ENCODE measurements around the gene EPN2. TPM values are rescaled to one million over a fixed set of nuclear protein-coding genes. Genes with fewer than 3 reads are reported as not detected.

EPN2 gene
- total RNA-seq = 29.8 and 57.3 TPM in 2 replicates

GRCh38 chr17:19237139-19237388 lies at the start of gene EPN2:
Gene EPN2 (plus strand): TSS chr17:19237366. CDS start chr17:19283120, 45,754 bp downstream.

DNA sequence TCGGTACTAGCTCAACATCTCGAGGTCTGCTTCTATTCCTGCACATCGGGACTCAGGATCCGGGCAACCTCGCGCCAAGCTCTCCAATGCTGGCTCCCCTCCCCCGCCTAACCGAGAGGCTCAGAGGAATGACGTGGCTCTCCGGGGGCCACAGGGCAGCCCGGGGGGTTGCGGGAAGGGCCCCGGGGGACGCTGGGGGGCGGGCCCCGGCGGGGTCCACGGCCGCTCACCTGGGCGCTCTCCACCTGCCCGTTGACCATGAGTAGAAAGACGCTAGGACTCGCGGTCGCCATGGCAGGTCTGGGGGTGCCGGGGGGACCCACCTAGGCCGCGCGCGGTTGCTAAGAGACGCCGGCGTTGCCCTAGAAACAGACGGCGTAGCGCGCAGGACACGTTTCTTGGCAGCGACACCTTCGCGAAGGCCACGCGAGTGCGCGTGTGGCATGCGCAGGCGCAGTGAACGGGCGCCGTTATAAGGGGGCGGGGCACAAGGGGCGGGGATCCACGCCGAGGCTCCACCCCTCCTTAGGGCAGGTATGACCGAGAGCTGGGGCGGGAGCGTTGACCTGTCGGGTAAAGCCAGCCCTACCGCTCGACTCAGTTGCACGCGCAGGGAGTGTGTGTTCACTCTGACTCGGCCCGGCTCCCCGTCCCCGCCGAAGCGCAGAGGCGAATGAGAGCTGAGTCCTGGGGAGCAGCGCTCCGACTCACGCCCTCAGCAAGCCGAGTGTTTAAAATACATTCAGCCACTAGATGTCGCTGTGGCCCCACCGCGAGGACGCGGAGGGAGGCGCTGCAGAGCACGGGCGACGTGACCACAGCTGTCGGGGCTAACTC lies 125.3 kb downstream of the EPN2 start, which contains the start of gene B9D1:
B9D1 (minus strand) TSS at position 447 of the 837 bp plus-strand sequence; CDS start at position 293, 154 bp downstream.

GRCh38 chr17:19378416-19379360 lies 141.5 kb downstream of the EPN2 start, which contains the start of gene MAPK7:
Gene MAPK7 (plus strand): TSS chr17:19378498. CDS start chr17:19378901, 403 bp downstream.

Small RNA genes lying within 50 kb of the gene (small RNA-seq; reads per million reads assigned to genes)
- gene MIR1180 = 0.96 reads per million, percentile 56 among the genes with 10 or more reads in this experiment

Other genes starting within 250 kb of the EPN2 start
- gene FAM83G, start 232.6 kb upstream of the EPN2 start, total RNA-seq = 5.5 and 11.7 TPM in 2 replicates
- gene GRAP, start 190.4 kb upstream of the EPN2 start, total RNA-seq = 0.20 TPM in 1 of 2 replicates, not detected in the other
- not detected in 2 replicates for gene GRAPL, start 109.8 kb upstream of the EPN2 start, total RNA-seq
- 18.6 and 23.9 TPM in 2 replicates for gene B9D1, start 125.4 kb downstream of the EPN2 start, total RNA-seq
- 14.9 and 17.6 TPM in 2 replicates for gene MAPK7, start 141.1 kb downstream of the EPN2 start, total RNA-seq
- gene MFAP4, start 149.8 kb downstream of the EPN2 start, total RNA-seq = 1.2 and 3.7 TPM in 2 replicates
- gene RNF112, start 173.9 kb downstream of the EPN2 start, total RNA-seq = 1.5 and 1.8 TPM in 2 replicates